Activated CD4-positive, alpha-beta T cell treated with anti-CD3 and anti-CD28 coated beads for 48 hours (primary cell): Measurements from ENCODE around the gene ITGB3.
"Not testable (repeated sequence)": the region's sequence is repeated elsewhere in the genome, so short reads cannot be mapped to it uniquely, and the experiment has no call there.

Source experiments
- DNase-seq: peaks from one replicate; pipeline ENCODE4 v3.0.0-alpha.2; 2020

Gene ITGB3

GRCh38 chr17:47223460-47223859 lies 30.2 kb upstream of the ITGB3 start:
- DNase-seq: no peak

- not testable (repeated sequence) for DNase-seq
These were observed 29.6 kb upstream of the ITGB3 start for GRCh38 chr17:47224077-47224476.

GRCh38 chr17:47224966-47225365 lies 28.7 kb upstream of the ITGB3 start:
- DNase-seq: no peak

- DNase-seq: no peak
These were observed 28.2 kb upstream of the ITGB3 start for GRCh38 chr17:47225436-47225858.

- DNase-seq: no peak
These were observed 27.5 kb upstream of the ITGB3 start for GRCh38 chr17:47225911-47226688.

GRCh38 chr17:47227862-47228261 lies 25.8 kb upstream of the ITGB3 start:
- no peak for DNase-seq

- DNase-seq: peak; percentile 87
These were observed 23.8 kb upstream of the ITGB3 start for GRCh38 chr17:47229535-47230443.

DNA sequence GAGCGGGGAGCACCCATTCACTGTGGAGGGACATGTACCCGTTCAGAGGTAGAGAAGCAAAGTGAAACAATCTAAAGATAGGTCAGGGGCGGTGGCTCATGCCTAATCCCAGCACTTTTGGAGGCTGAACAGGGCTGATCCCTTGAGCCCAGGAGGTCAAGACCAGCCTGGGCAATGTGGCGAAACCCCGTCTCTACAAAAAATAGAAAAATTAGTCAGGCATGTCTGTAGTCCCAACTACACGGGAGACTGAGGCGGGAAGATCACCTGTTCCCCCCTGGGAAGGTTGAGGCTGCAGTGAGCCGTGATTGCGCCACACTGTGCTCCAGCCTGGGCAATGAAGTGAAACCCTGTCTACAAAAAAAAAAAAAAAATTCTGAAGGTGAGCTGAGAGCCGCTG lies 22.8 kb upstream of the ITGB3 start:
- no peak for DNase-seq

DNA sequence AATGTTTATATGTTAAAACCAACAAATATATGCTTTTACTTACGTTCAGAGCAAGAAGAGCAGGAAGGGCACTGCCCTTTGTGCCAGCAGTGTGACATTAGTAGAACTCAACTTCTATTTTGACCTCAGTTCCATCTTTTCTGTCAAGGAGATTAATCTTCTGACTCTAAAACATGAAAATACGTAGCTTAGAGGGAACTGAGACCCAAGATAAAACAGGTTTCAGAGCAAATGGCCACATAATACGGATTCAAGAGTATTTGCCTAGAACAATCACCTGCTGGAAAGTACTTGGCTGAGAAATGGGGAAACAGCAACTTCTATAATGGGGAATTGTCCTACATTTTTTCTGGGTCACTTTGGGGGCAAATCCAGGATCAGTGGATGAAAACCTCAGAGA lies 22.3 kb upstream of the ITGB3 start:
- DNase-seq: no peak

DNA sequence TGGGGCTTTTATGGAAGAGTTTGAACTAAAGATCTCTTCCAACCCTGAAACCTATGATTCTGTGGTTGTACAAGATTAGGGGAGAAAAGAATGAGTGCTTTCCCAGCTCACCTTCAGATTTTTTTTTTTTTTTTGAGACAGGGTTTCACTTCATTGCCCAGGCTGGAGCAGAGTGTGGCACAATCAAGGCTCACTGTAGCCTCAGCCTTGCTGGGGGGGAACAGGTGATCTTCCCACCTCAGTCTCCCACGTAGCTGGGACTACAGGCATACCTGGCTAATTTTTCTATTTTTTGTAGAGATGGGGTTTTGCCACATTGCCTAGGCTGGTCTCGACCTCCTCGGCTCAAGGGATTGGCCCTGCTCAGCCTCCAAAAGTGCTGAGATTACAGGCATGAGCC lies 21.8 kb upstream of the ITGB3 start:
- DNase-seq: no peak

- no peak for DNase-seq
These were observed 21.2 kb upstream of the ITGB3 start for GRCh38 chr17:47232465-47232864.

DNA sequence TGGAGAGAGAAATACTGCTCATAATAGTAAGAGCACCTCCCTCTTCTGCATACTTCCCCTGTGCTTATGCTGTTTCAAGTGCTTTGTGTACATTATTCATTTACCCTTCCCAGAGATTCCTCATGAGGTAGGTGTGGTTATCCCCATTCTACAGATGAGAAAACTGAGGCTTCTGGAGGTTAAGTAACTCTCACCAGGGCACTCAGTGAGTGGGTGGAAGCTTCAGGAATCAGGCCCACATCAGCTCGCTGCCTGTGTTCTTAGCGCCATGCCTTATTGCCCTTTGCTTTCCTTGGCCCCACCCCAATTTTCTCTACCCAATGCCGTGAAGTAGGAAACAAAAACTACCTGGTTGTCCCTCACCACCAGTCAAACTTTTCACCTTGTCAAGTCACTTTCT lies 18.1 kb upstream of the ITGB3 start:
- DNase-seq: no peak

DNA sequence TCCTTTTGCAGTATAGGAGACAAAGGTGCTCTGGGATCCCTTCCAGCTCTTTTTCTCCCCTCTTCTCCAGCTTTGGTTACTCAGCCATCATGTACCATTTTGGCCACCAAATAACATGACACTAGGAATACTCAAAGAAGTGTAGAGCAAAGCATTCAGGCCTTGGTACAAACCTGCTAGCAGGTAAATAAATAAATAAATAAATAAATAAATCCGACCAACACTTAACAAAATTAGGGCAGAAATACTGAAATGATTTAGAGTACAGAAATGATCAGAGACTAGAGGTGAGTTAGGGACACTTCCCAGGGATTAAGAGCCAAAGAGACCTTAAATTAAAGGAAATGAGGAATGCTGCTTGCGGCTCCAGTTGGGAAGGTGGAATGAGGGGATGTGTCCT lies 17.7 kb upstream of the ITGB3 start:
- DNase-seq: no peak

GRCh38 chr17:47237841-47238240 lies 15.8 kb upstream of the ITGB3 start:
- DNase-seq: no peak

DNA sequence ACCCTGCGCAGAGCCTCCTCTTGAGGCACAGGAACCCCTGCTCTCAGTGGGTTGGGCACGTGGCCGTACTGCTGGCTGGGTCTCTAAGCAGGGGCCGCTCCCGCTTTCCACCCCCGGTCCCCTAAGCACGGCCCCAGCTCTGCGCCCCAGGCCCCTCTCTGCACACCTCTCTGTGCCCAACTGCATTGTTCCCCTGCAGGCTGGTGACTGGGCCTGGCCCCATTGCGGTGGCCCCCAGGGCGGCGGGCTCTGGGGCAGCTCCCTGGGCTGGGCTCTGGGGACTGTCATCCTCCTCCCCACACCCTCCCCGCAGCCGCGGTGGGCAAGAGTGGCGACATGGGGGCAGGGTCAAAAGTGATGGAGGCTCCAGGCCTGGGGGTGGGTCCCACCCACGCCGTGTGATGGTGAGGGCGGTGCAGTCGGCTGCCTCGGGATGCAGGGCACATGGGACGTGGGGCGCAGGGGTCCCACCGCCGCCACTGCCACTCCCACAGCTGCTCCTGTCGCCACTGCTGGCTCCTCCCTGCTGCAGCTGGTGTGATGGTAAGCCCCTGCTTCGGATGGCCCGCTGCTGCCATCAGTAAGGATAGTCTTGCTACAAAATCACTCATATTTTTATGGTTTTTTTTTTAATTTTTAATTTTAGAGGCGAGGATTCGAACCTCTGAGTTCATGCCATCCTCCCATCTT lies 15.2 kb upstream of the ITGB3 start:
- DNase-seq: no peak

GRCh38 chr17:47239619-47239966 lies 14.0 kb upstream of the ITGB3 start:
- DNase-seq: no peak

GRCh38 chr17:47239967-47240651 lies 13.5 kb upstream of the ITGB3 start:
- DNase-seq: no peak

- no peak for DNase-seq
These were observed 12.8 kb upstream of the ITGB3 start for GRCh38 chr17:47240806-47241205.

DNA sequence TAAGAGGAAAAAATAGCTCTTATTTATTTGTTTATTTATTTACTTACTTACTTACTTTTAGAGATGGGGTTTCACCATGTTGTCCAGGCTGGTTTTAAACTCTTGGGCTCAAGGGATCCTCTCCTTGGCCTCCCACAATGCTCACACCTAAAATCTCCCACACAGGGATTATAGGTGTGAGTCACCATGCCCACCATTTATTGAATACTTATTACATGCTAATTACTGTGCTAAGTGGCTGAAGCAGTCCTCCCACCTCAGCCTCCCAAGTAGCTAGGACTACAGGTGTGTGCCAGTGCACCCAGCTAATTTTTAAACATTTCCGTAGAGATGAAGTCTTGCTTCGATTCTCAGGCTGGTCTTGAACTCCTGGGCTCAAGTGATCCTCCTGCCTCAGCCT lies 11.0 kb upstream of the ITGB3 start:
- DNase-seq: no peak

DNA sequence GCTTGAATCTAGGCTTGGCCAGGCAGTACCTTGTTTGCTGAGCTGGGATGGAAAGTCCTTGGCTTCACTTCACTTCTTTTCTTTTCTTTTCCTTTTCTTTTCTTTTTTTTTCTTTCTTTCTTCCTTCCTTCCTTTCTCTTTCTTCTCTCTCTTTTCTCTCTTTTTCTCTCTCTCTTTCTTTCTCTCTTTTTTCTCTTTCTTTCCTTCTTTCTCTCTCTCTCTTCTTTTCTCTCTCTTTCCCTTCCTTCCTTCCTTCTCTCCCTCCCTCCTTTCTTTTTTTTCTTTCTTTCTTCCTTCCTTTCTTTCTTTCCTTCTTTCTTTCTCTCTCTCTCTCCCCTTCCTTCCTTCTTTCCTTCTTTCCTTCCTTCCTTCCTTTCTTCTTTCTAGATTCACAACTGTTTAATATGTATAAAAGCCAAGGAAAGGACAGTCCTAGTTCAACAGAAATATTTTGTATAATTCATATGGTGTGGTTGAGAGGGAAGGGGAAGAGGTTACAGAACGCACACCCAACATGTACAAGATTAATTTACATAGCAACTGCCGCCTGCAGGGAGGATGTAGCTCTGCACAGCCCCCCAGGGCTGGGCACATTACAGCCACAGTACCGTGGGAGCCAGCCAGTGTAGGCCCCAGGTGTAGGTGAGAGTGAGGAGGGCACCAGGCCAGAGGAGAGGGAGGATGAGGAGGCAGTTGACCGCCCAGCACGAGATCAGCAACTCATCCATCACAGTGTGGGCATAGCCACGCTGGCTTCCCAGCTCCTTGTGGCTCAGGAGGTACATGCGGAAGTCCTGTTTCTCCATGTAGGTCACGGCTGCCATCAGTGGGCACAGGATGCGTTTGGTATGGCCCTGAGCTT lies 9.7 kb upstream of the ITGB3 start:
- no peak for DNase-seq

GRCh38 chr17:47244697-47245096 lies 8.9 kb upstream of the ITGB3 start:
- no peak for DNase-seq

GRCh38 chr17:47246120-47246519 lies 7.5 kb upstream of the ITGB3 start:
- DNase-seq: no peak
